Caco-2 (cell line): ENCODE measurements around the gene RIBC2. TPM values are rescaled to one million over a fixed set of nuclear protein-coding genes. Genes with fewer than 3 reads are reported as not detected.
A peak's percentile ranks its signal among the peaks of the same experiment; 100 is the strongest.

Source experiments
- BruUV-seq: library from RNA; stranded (reverse); fragments of 400-500 nt; replicated peaks from 2 replicates; lab custom pipeline; 2021; lab: Mats Ljungman, UMichigan
- CTCF ChIA-PET: fragments of 300-600 bp; sonication (Branson Sonifier 250); formaldehyde crosslinking; loops from one replicate; lab custom pipeline; 2022; ENCODE audit warnings: antibody characterized with exemption; lab: Charles Lee
- POLR2A ChIA-PET: fragments of 300-600 bp; sonication (Branson Sonifier 250); formaldehyde crosslinking; loops from one replicate; lab custom pipeline; 2022; ENCODE audit warnings: antibody characterized with exemption; lab: Charles Lee
- DNase-seq, 2 experiments: peaks; one replicate each; pipeline versions ENCODE4 v3.0.0 to v3.0.0-alpha.2; 2020 to 2022
- H3K27me3 ChIP-seq: replicated peaks from 2 replicates; pipeline ENCODE4 v1.6.0; 2011; ENCODE audit warnings: low read length; ENCODE audit not compliant: control insufficient read depth, insufficient read depth
- H3K36me3 ChIP-seq: 2 replicates; pipeline ENCODE4 v1.5.1; 2011; ENCODE audit warnings: low read length; ENCODE audit not compliant: control insufficient read depth, insufficient read depth
- H3K4me1 ChIP-seq: fragments of 250-450 bp; sonication (Bioruptor Pico); 2 replicates; pipeline ENCODE4 v1.5.1; 2020; ENCODE audit warnings: mild to moderate bottlenecking
- H3K4me3 ChIP-seq: 2 replicates; pipeline ENCODE4 v1.5.1; 2011; ENCODE audit warnings: low read depth, mild to moderate bottlenecking, control low read depth, low read length
- H3K9me3 ChIP-seq: fragments of 250-450 bp; sonication (Bioruptor Pico); 2 replicates; pipeline ENCODE4 v1.5.1; 2020; ENCODE audit warnings: mild to moderate bottlenecking, moderate library complexity
- H3K27ac Mint-ChIP-seq: one replicate; pipeline ENCODE4 v1.8.0; 2022; ENCODE audit warnings: mixed read lengths; ENCODE audit not compliant: unreplicated experiment
- H3K27me3 Mint-ChIP-seq: one replicate; pipeline ENCODE4 v1.8.0; 2022; ENCODE audit warnings: mixed read lengths; ENCODE audit not compliant: insufficient read depth, unreplicated experiment
- H3K36me3 Mint-ChIP-seq: one replicate; pipeline ENCODE4 v1.8.0; 2022; ENCODE audit warnings: mild to moderate bottlenecking, mixed read lengths; ENCODE audit not compliant: insufficient read depth, unreplicated experiment
- H3K4me1 Mint-ChIP-seq: one replicate; pipeline ENCODE4 v1.8.0; 2022; ENCODE audit warnings: low read depth, mixed read lengths; ENCODE audit not compliant: unreplicated experiment
- H3K4me3 Mint-ChIP-seq: one replicate; pipeline ENCODE4 v1.8.0; 2022; ENCODE audit warnings: mild to moderate bottlenecking, moderate library complexity, mixed read lengths; ENCODE audit not compliant: unreplicated experiment
- H3K9me3 Mint-ChIP-seq: one replicate; pipeline ENCODE4 v1.8.0; 2022; ENCODE audit warnings: mixed read lengths; ENCODE audit not compliant: unreplicated experiment
- CTCF ChIP-seq, 2 experiments: fragments of 200-600 bp in 1 of 2; IDR thresholded peaks; 1 replicate in 1 of 2; 2 replicates in 1 of 2; pipeline versions ENCODE4 v1.5.1 to v1.8.0; 2011 to 2022; ENCODE audit warnings: antibody characterized with exemption in 1 of 2, control low read depth in 1 of 2, inconsistent platforms in 1 of 2, low read depth in 1 of 2, low read length in 1 of 2, mild to moderate bottlenecking in 1 of 2, moderate library complexity in 1 of 2; ENCODE audit not compliant: insufficient read depth in 1 of 2, severe bottlenecking in 1 of 2, unreplicated experiment in 1 of 2
- intact Hi-C: fragments of 100-400 bp; cut with micrococcal nuclease; formaldehyde crosslinking; loops from one replicate; pipeline ENCODE4 v1.10.0; 2022; ENCODE audit not compliant: unreplicated experiment
- total RNA-seq: library from RNA; stranded (reverse); gene quantifications from 2 replicates; pipeline ENCODE4 v1.2.3, GENCODE V29; 2022

The RIBC2 gene
- total RNA-seq, 1 experiment from 2014 or later: 14.1 TPM

DNA sequence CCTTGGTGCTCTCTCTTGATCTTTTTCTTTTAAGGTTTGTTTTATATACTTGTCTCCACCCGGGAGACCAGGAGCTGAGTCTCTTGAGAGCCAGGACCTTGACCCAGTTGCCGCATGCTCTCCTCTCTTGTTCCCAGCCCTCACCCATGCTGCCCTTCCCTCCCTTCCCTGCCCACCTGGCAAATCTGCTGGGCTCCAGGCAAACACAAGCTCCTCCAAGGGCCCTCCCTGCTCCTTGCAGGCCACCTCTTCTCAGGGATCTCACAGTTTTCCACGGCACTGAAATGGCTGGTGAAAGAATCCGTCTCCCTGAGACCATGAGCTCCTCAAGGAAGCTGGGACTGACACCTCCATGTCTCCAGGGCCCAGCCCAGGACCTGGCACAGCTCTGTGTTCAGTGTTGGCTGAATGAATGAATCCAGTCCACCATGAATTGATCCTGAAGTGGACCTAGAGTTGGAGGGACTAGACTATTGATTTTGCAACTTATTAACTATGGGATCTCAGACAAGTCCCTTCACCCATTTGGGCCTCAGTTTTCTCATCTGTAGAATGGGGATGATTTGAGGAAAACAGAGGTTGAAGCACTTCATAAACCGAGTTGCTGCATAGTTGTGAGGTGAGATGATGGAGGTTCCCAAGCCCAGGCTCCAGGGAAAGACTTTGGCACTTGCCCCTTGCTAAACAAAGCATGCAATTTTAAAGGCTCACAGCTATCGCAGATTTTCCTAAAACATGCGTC is 64.0 kb downstream of the RIBC2 start:
- no TSS peak for BruUV-seq
- ChIA-PET CTCF (no interaction called here), POLR2A (no interaction called here)
- peaks cover 35% of the 10 kb centered on the region for H3K4me1 Mint-ChIP-seq
- H3K27ac Mint-ChIP-seq: peak overlapping the region; percentile 65
- H3K9me3 Mint-ChIP-seq: no peaks in the 10 kb centered on the region
- H3K4me3 Mint-ChIP-seq: no peak overlapping the region
- H3K36me3 Mint-ChIP-seq: peaks cover 31% of the 10 kb centered on the region
- no peaks in the 10 kb centered on the region for H3K27me3 ChIP-seq
- intact Hi-C loops: loop anchor here (1.0 kb wide), 1 partner anchor 33 kb away; no protein-coding TSS in a partner anchor
- TF ChIP-seq CTCF (IDR thresholded peaks at IDR 0.05; ENCODE audit: insufficient read depth in 1 of 2, low read depth in 1 of 2, low read length in 1 of 2, severe bottlenecking in 1 of 2, unreplicated experiment in 1 of 2): no peak
- H3K9me3 ChIP-seq: peaks cover 7% of the 10 kb centered on the region; the same call in 1 of the 2 replicates
- DNase-seq: no peak
- H3K4me1 ChIP-seq: peaks cover 71% of the 10 kb centered on the region
- no peaks in the 10 kb centered on the region for H3K27me3 Mint-ChIP-seq
- no peaks in the 10 kb centered on the region for H3K36me3 ChIP-seq
- H3K4me3 ChIP-seq: no peak overlapping the region

- BruUV-seq: no TSS peak
- H3K4me1 Mint-ChIP-seq: peaks cover 33% of the 10 kb centered on the region
- POLR2A ChIA-PET: no interaction called here
- H3K27ac Mint-ChIP-seq: peak overlapping the region; percentile 65
- no peaks in the 10 kb centered on the region for H3K27me3 Mint-ChIP-seq
- H3K4me1 ChIP-seq: peaks cover 70% of the 10 kb centered on the region
- H3K27me3 ChIP-seq: no peaks in the 10 kb centered on the region
- no peaks in the 10 kb centered on the region for H3K36me3 ChIP-seq
- DNase-seq: peak; percentile 78 to 88
- peaks cover under 1% of the 10 kb centered on the region for H3K9me3 Mint-ChIP-seq
- peaks cover 12% of the 10 kb centered on the region for H3K9me3 ChIP-seq
- no peak for TF ChIP-seq CTCF (IDR thresholded peaks at IDR 0.05; ENCODE audit: insufficient read depth in 1 of 2, low read depth in 1 of 2, low read length in 1 of 2, severe bottlenecking in 1 of 2, unreplicated experiment in 1 of 2)
- CTCF ChIA-PET: no interaction called here
- H3K4me3 Mint-ChIP-seq: peak overlapping the region; percentile 39
- no peak overlapping the region for H3K4me3 ChIP-seq
- peaks cover 31% of the 10 kb centered on the region for H3K36me3 Mint-ChIP-seq
- intact Hi-C loops: loop anchor here (1.0 kb wide), 1 partner anchor 34 kb away; no protein-coding TSS in a partner anchor
These were observed 64.7 kb downstream of the RIBC2 start for GRCh38 chr22:45478108-45478771.

GRCh38 chr22:45480717-45481116 is 67.2 kb downstream of the RIBC2 start:
- no TSS peak for BruUV-seq

More at GRCh38 chr22:45480717-45481116, 67.2 kb downstream of the RIBC2 start:
- H3K4me3 Mint-ChIP-seq: no peak overlapping the region
- Histone ChIP-seq H3K9me3 (peaks cover 13% of the 10 kb centered on the region), H3K4me1 (peaks cover 69% of the 10 kb centered on the region), H3K4me3 (no peak overlapping the region), H3K36me3 (no peaks in the 10 kb centered on the region), H3K27me3 (no peaks in the 10 kb centered on the region)
- no peak overlapping the region for H3K27ac Mint-ChIP-seq
- H3K4me1 Mint-ChIP-seq: peaks cover 30% of the 10 kb centered on the region
- peaks cover 10% of the 10 kb centered on the region for H3K9me3 Mint-ChIP-seq
- DNase-seq: no peak
- H3K27me3 Mint-ChIP-seq: no peaks in the 10 kb centered on the region
- ChIA-PET POLR2A (interaction anchor here (0.6 kb wide), 1 partner anchor 15 kb away, joined by 3 read pairs; no protein-coding TSS in a partner anchor), CTCF (no interaction called here)
- no peak for TF ChIP-seq CTCF (IDR thresholded peaks at IDR 0.05; ENCODE audit: insufficient read depth in 1 of 2, low read depth in 1 of 2, low read length in 1 of 2, severe bottlenecking in 1 of 2, unreplicated experiment in 1 of 2)
- H3K36me3 Mint-ChIP-seq: peaks cover 37% of the 10 kb centered on the region
- intact Hi-C loops: no loop called here
